ENCODE results near the gene KAZN.

GRCh38 chr1:14897547-14897946, 299.1 kb downstream of the KAZN start:
- TF ChIP-seq CTCF (IDR thresholded peaks at IDR 0.05; ENCODE audit: low read length): no peak
- TF ChIP-seq EZH2 (IDR thresholded peaks at IDR 0.05; ENCODE audit: borderline replicate concordance, low read length): no peak
